GM06990 (cell line): Measurements from ENCODE around the gene ENAH.

Source experiments
- DNase-seq: peaks from one replicate; pipeline ENCODE4 v3.0.0-alpha.2; 2011; ENCODE audit not compliant: insufficient read length; ENCODE audit errors: extremely low read depth
- H3K27me3 ChIP-seq: replicated peaks from 2 replicates; pipeline ENCODE4 v1.6.0; 2011; ENCODE audit warnings: low read length; ENCODE audit not compliant: control insufficient read depth, insufficient read depth
- H3K36me3 ChIP-seq: 2 replicates; pipeline ENCODE4 v1.5.1; 2011; ENCODE audit warnings: low read length; ENCODE audit not compliant: control insufficient read depth, insufficient read depth
- H3K4me3 ChIP-seq: replicated peaks from 2 replicates; pipeline ENCODE4 v1.5.1; 2011; ENCODE audit warnings: low read depth, mild to moderate bottlenecking, control low read depth, low read length
- CTCF ChIP-seq: IDR thresholded peaks from 2 replicates; pipeline ENCODE4 v1.5.1; 2011; ENCODE audit warnings: low read length, control low read depth, mild to moderate bottlenecking, inconsistent platforms; ENCODE audit not compliant: insufficient read depth, poor library complexity, severe bottlenecking

Gene ENAH

GRCh38 chr1:225611537-225612223 lies 41.2 kb downstream of the ENAH start:
- DNase-seq = no peak
- no peaks in the 10 kb centered on the region for H3K27me3 ChIP-seq
- H3K36me3 ChIP-seq = no peaks in the 10 kb centered on the region
- TF ChIP-seq CTCF = no peak
- no peak overlapping the region for H3K4me3 ChIP-seq

GRCh38 chr1:225610539-225610938 lies 42.4 kb downstream of the ENAH start:
- Histone ChIP-seq H3K27me3 (no peaks in the 10 kb centered on the region), H3K4me3 (no peak overlapping the region), H3K36me3 (no peaks in the 10 kb centered on the region)
- TF ChIP-seq CTCF = no peak
- DNase-seq = no peak

- TF ChIP-seq CTCF = no peak
- H3K4me3 ChIP-seq = no peak overlapping the region
- no peaks in the 10 kb centered on the region for H3K27me3 ChIP-seq
- no peak for DNase-seq
- no peaks in the 10 kb centered on the region for H3K36me3 ChIP-seq
Measured at GRCh38 chr1:225608014-225608796, 44.7 kb downstream of the ENAH start.

- H3K4me3 ChIP-seq = no peak overlapping the region
- TF ChIP-seq CTCF = no peak
- no peaks in the 10 kb centered on the region for H3K36me3 ChIP-seq
- DNase-seq = no peak
- no peaks in the 10 kb centered on the region for H3K27me3 ChIP-seq
Measured at GRCh38 chr1:225607355-225607754, 45.6 kb downstream of the ENAH start.

GRCh38 chr1:225603538-225604354 lies 49.2 kb downstream of the ENAH start:
- no peak overlapping the region for H3K4me3 ChIP-seq
- no peaks in the 10 kb centered on the region for H3K27me3 ChIP-seq
- no peaks in the 10 kb centered on the region for H3K36me3 ChIP-seq
- TF ChIP-seq CTCF = no peak
- no peak for DNase-seq
